Measurements from ENCODE around the gene MT1G. TPM values are rescaled to one million over a fixed set of nuclear protein-coding genes. Genes with fewer than 3 reads are reported as not detected.

Gene MT1G
- total RNA-seq, 1 experiment from 2014 or later: 23.4 TPM

- H3K27me3 ChIP-seq (ENCODE audit: insufficient read depth, low read length): no peaks in the 10 kb centered on the region; the same call in 1 of the 2 replicates
- H3K9me3 ChIP-seq (ENCODE audit: control insufficient read depth, low read depth, low read length): no peaks in the 10 kb centered on the region
- H2AK5ac ChIP-seq (ENCODE audit: insufficient read length, low read length): no peak overlapping the region
- no peaks in the 10 kb centered on the region for H3K79me2 ChIP-seq (ENCODE audit: insufficient read depth, low read length)
- no peaks in the 10 kb centered on the region for H3K79me1 ChIP-seq (ENCODE audit: insufficient read depth, low read depth, low read length, poor library complexity, severe bottlenecking)
- H3K4me1 ChIP-seq (ENCODE audit: insufficient read depth, low read length): 0 out of 2 replicates have a peak, but pooled peaks cover 2% of the 10 kb centered on the region
- no peak overlapping the region for H2BK5ac ChIP-seq (ENCODE audit: insufficient read length, low read length)
- peaks cover 54% of the 10 kb centered on the region for H3K27me3 Mint-ChIP-seq (ENCODE audit: low read depth)
- no peak overlapping the region for H2AFZ ChIP-seq (ENCODE audit: low read length)
- no peak overlapping the region for H3K4ac ChIP-seq (ENCODE audit: low read depth, low read length)
- H3K14ac ChIP-seq (ENCODE audit: insufficient read depth, low read length): no peak overlapping the region
- H4K5ac ChIP-seq (ENCODE audit: insufficient read length, low read depth, low read length): no peak overlapping the region
- no peak overlapping the region for H2BK120ac ChIP-seq (ENCODE audit: low read depth, low read length, poor library complexity, severe bottlenecking)
- peaks cover 43 to 47% of the 10 kb centered on the region in 2 experiments for H3K4me1 Mint-ChIP-seq
- no peak overlapping the region for H2BK12ac ChIP-seq (ENCODE audit: insufficient read length, low read depth, low read length)
- H3K18ac ChIP-seq (ENCODE audit: insufficient read length, low read depth, low read length): no peak overlapping the region
- no peak overlapping the region for H2BK15ac ChIP-seq (ENCODE audit: low read depth, low read length)
- H3K4me3 Mint-ChIP-seq: no peak overlapping the region
- no peak overlapping the region for H3K27ac Mint-ChIP-seq
- no peak overlapping the region for H3K27ac ChIP-seq (ENCODE audit: insufficient read length, low read depth, low read length)
- DNase-seq: no peak
- H3K9me3 Mint-ChIP-seq: no peaks in the 10 kb centered on the region; a peak in 1 of 5 replicates
- peaks cover 3 to 6% (median 3%) of the 10 kb centered on the region in 3 experiments; a peak in 4 of 7 replicates for H3K36me3 Mint-ChIP-seq (ENCODE audit: insufficient read depth in 1 of 3, low read depth in 3 of 3)
- H4K8ac ChIP-seq (replicated peaks; ENCODE audit: insufficient read length, low read depth, low read length): no peak overlapping the region
- H4K20me1 ChIP-seq (ENCODE audit: control insufficient read depth, insufficient read depth, insufficient read length): no peaks in the 10 kb centered on the region
- no peak overlapping the region for H4K91ac ChIP-seq (ENCODE audit: insufficient read length, low read depth, low read length)
- no peak for TF ChIP-seq CTCF (conservative IDR thresholded peaks at IDR 0.05)
- no peak overlapping the region for H3K4me2 ChIP-seq (ENCODE audit: insufficient read depth, insufficient read length, low read length)
- no peak overlapping the region for H3K23ac ChIP-seq (ENCODE audit: insufficient read length, low read depth, low read length)
- no peak overlapping the region for H3K9ac ChIP-seq (ENCODE audit: extremely low read depth, insufficient read length, low read length)
- no peak overlapping the region for H3T11ph ChIP-seq (ENCODE audit: low read length)
- peaks cover 15% of the 10 kb centered on the region for H3K23me2 ChIP-seq (ENCODE audit: insufficient read length, low read depth, low read length, poor library complexity, severe bottlenecking)
- H2BK20ac ChIP-seq (ENCODE audit: low read depth, low read length, poor library complexity, severe bottlenecking): no peak overlapping the region
- H3K56ac ChIP-seq (ENCODE audit: insufficient read length, low read depth, low read length): no peak overlapping the region
- WGBS (ENCODE audit: extremely low coverage, insufficient read length, low lambda C conversion rate): no CpG with 5 or more reads among the region's 3 CpGs
Observed at GRCh38 chr16:56679078-56679730, 11.3 kb upstream of the MT1G start.

All from H9 (cell line).